Astrocyte of the spinal cord (primary cell): ENCODE measurements around the gene ATP2B2.

Experiments
- DNase-seq: peaks from one replicate; pipeline ENCODE4 v3.0.0; 2011; ENCODE audit warnings: low read depth, low spot score
- H3K4me3 ChIP-seq: 2 replicates; pipeline ENCODE4 v1.5.1; 2011; ENCODE audit warnings: low read depth, mild to moderate bottlenecking, low read length, moderate library complexity
- in situ Hi-C: cut with HindIII; loops from 2 replicates; pipeline ENCODE4 v1.10.0; 2017; ENCODE audit warnings: low sequenced_read_pairs
- TF ChIP-seq, protein P1 (sequence below): IDR thresholded peaks from 2 replicates; pipeline ENCODE4 v1.5.1; 2012; ENCODE audit warnings: low read depth, mild to moderate bottlenecking, low read length, inconsistent platforms

The ATP2B2 gene

DNA sequence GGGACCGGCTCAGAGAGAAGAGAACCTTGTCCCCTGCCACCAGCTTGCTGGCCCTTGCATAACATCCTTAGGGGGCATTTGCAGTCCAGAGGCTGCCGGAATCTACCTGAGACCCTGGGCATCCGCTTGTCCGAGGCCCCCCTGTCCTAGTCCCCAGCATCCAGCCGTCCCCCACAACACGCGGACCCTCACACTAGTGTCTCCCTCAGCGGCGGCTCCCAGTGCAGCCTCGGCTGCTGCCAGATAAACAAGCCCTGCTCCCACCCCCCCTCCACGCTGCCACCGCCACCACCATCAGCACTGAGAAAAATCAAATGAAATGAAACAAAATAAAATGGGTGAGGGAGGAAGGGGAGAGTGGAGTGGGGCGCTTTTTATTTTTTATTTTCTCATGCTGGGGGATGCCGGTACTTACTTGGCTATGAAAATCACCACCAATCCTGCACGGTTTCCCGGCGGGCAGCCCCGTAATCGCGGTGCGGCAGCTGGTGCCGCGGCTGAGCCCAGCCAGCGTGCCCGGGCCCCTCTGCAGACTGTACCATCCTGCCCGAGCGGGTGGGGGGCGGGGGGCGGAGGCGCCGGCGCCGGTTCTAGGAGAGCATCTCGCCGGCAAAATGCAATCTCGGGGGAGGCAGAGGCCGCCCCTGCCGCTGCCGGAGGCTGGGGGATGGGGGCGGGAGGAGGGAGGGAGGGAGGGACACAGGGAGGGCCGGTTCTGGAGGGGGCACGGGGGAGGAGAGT is at the start of gene ATP2B2:
Gene ATP2B2, minus strand, starts transcription at position 537 of the 741 bp plus-strand sequence. CDS start 56,043 bp downstream, outside the sequence.
- TF ChIP-seq, protein P1, sequence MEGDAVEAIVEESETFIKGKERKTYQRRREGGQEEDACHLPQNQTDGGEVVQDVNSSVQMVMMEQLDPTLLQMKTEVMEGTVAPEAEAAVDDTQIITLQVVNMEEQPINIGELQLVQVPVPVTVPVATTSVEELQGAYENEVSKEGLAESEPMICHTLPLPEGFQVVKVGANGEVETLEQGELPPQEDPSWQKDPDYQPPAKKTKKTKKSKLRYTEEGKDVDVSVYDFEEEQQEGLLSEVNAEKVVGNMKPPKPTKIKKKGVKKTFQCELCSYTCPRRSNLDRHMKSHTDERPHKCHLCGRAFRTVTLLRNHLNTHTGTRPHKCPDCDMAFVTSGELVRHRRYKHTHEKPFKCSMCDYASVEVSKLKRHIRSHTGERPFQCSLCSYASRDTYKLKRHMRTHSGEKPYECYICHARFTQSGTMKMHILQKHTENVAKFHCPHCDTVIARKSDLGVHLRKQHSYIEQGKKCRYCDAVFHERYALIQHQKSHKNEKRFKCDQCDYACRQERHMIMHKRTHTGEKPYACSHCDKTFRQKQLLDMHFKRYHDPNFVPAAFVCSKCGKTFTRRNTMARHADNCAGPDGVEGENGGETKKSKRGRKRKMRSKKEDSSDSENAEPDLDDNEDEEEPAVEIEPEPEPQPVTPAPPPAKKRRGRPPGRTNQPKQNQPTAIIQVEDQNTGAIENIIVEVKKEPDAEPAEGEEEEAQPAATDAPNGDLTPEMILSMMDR, result no peak
- DNase-seq, result peak; percentile 1
- H3K4me3 ChIP-seq, result peak within 1 kb of the TSS; percentile 13
- in situ Hi-C loops, result no loop called here

DNA sequence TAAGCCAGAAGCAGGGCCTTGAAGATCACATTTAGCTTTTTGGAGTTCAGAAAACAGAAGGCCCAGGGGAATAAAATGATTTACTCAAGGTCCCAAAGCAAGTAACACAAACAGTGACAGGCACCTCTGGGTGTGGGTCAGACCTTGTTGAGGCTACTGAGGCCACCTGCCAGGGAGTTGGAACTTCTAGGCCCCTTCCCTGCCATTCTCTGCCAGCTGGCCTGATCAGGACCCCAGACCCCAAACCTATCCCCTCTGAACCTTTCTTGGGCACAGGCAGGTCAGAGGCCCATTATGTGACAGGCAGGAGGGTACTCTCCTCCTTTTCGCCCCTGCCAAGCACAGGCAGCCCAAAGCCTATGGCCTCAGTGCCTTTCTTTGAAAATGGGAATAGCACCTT is 49.4 kb upstream of the ATP2B2 start:
- H3K4me3 ChIP-seq, result no peak overlapping the region
- in situ Hi-C loops, result no loop called here
- TF ChIP-seq, protein P1, result no peak
- no peak for DNase-seq

- TF ChIP-seq, protein P1, result no peak
- H3K4me3 ChIP-seq, result no peak overlapping the region
- DNase-seq, result no peak
- in situ Hi-C loops, result no loop called here
Measured at GRCh38 chr3:10554236-10554611, 48.8 kb upstream of the ATP2B2 start.

- no peak overlapping the region for H3K4me3 ChIP-seq
- DNase-seq, result no peak
- in situ Hi-C loops, result no loop called here
- TF ChIP-seq, protein P1, result no peak
Measured at GRCh38 chr3:10553591-10554235, 48.3 kb upstream of the ATP2B2 start.

GRCh38 chr3:10552631-10552943 is 47.2 kb upstream of the ATP2B2 start:
- TF ChIP-seq, protein P1, result no peak
- DNase-seq, result no peak
- H3K4me3 ChIP-seq, result no peak overlapping the region
- in situ Hi-C loops, result no loop called here

- no peak overlapping the region for H3K4me3 ChIP-seq
- peak; percentile 51 for DNase-seq
- TF ChIP-seq, protein P1, result no peak
- in situ Hi-C loops, result no loop called here
Measured at GRCh38 chr3:10551821-10552630, 46.6 kb upstream of the ATP2B2 start.
